ENCODE measurements around the gene LIME1.

LIME1 gene

GRCh38 chr20:63744574-63745423, 8.3 kb downstream of the LIME1 start:
- Histone ChIP-seq H3K18ac (ENCODE audit: low read depth in 1 of 2, low read length in 2 of 2) (no peak overlapping the region), H3K14ac (ENCODE audit: low read length in 2 of 2) (no peak overlapping the region), H4K91ac (ENCODE audit: low read length) (no peak overlapping the region), H3K36me3 (ENCODE audit: control insufficient read depth in 1 of 2, insufficient read depth in 2 of 2, low read depth in 1 of 2, low read length in 2 of 2) (peaks cover 21 to 58% of the 10 kb centered on the region in 2 experiments), H3K23ac (ENCODE audit: low read length in 2 of 2) (no peak overlapping the region), H2AFZ (ENCODE audit: low read depth, low read length) (no peak overlapping the region), H2BK5ac (ENCODE audit: low read depth, low read length, poor library complexity, severe bottlenecking) (no peak overlapping the region), H3K27me3 (ENCODE audit: control insufficient read depth in 1 of 2, insufficient read depth in 1 of 2, low read length in 2 of 2) (no peaks in the 10 kb centered on the region), H3K4ac (ENCODE audit: low read depth in 1 of 2, low read length in 2 of 2) (no peak overlapping the region), H2BK15ac (ENCODE audit: low read depth, poor library complexity, severe bottlenecking) (no peak overlapping the region), H3K4me2 (ENCODE audit: low read length, poor library complexity, severe bottlenecking) (no peak overlapping the region), H3K79me1 (replicated peaks; ENCODE audit: low read length, poor library complexity, severe bottlenecking) (peaks cover 10% of the 10 kb centered on the region), H3K9me3 (ENCODE audit: control insufficient read depth, low read length) (no peaks in the 10 kb centered on the region), H4K8ac (ENCODE audit: low read length) (no peak overlapping the region), H3K4me1 (ENCODE audit: control insufficient read depth, insufficient read depth, low read depth, low read length) (peaks cover 17% of the 10 kb centered on the region), H3K9ac (ENCODE audit: low read length) (no peak overlapping the region), H3K27ac (ENCODE audit: low read length, poor library complexity, severe bottlenecking) (no peak overlapping the region), H2BK120ac (ENCODE audit: low read depth, low read length) (no peak overlapping the region), H3K4me3 (ENCODE audit: insufficient read depth in 1 of 2, low read depth in 1 of 2, low read length in 2 of 2) (no peak overlapping the region), H2BK12ac (ENCODE audit: low read length in 2 of 2) (no peak overlapping the region), H2AK5ac (ENCODE audit: low read length, severe bottlenecking) (no peak overlapping the region)
- WGBS = 91% methylated on average over 25 of the region's 25 CpGs
- no peak for DNase-seq

- Histone ChIP-seq H2BK12ac (ENCODE audit: low read length in 2 of 2) (no peak overlapping the region), H3K23ac (ENCODE audit: low read length in 2 of 2) (no peak overlapping the region), H3K4ac (ENCODE audit: low read depth in 1 of 2, low read length in 2 of 2) (no peak overlapping the region), H3K79me1 (replicated peaks; ENCODE audit: low read length, poor library complexity, severe bottlenecking) (peaks cover 10% of the 10 kb centered on the region), H2BK5ac (ENCODE audit: low read depth, low read length, poor library complexity, severe bottlenecking) (no peak overlapping the region), H3K4me1 (ENCODE audit: control insufficient read depth, insufficient read depth, low read depth, low read length) (peaks cover 17% of the 10 kb centered on the region), H4K91ac (ENCODE audit: low read length) (no peak overlapping the region), H3K14ac (ENCODE audit: low read length in 2 of 2) (no peak overlapping the region), H3K36me3 (ENCODE audit: control insufficient read depth in 1 of 2, insufficient read depth in 2 of 2, low read depth in 1 of 2, low read length in 2 of 2) (peaks cover 21 to 62% of the 10 kb centered on the region in 2 experiments), H3K9ac (ENCODE audit: low read length) (no peak overlapping the region), H2BK120ac (ENCODE audit: low read depth, low read length) (no peak overlapping the region), H3K4me2 (ENCODE audit: low read length, poor library complexity, severe bottlenecking) (no peak overlapping the region), H3K27ac (ENCODE audit: low read length, poor library complexity, severe bottlenecking) (no peak overlapping the region), H2AFZ (ENCODE audit: low read depth, low read length) (no peak overlapping the region), H3K18ac (ENCODE audit: low read depth in 1 of 2, low read length in 2 of 2) (no peak overlapping the region), H2AK5ac (ENCODE audit: low read length, severe bottlenecking) (no peak overlapping the region), H2BK15ac (ENCODE audit: low read depth, poor library complexity, severe bottlenecking) (no peak overlapping the region), H3K9me3 (ENCODE audit: control insufficient read depth, low read length) (no peaks in the 10 kb centered on the region), H3K27me3 (ENCODE audit: control insufficient read depth in 1 of 2, insufficient read depth in 1 of 2, low read length in 2 of 2) (no peaks in the 10 kb centered on the region), H4K8ac (ENCODE audit: low read length) (no peak overlapping the region), H3K4me3 (ENCODE audit: insufficient read depth in 1 of 2, low read depth in 1 of 2, low read length in 2 of 2) (no peak overlapping the region)
- no peak for DNase-seq
- WGBS = 87% methylated on average over 15 of the region's 15 CpGs
Observed at GRCh38 chr20:63745424-63745805, 9.0 kb downstream of the LIME1 start.

GRCh38 chr20:63745961-63746731, 9.7 kb downstream of the LIME1 start:
- no peak overlapping the region for H2AK5ac ChIP-seq (ENCODE audit: low read length, severe bottlenecking)
- 95% methylated on average over 26 of the region's 26 CpGs for WGBS
- H4K8ac ChIP-seq (ENCODE audit: low read length) = no peak overlapping the region
- H4K91ac ChIP-seq (ENCODE audit: low read length) = no peak overlapping the region
- H2BK5ac ChIP-seq (ENCODE audit: low read depth, low read length, poor library complexity, severe bottlenecking) = no peak overlapping the region
- no peak overlapping the region for H2AFZ ChIP-seq (ENCODE audit: low read depth, low read length)
- no peaks in the 10 kb centered on the region for H3K9me3 ChIP-seq (ENCODE audit: control insufficient read depth, low read length)
- H3K4ac ChIP-seq (ENCODE audit: low read depth in 1 of 2, low read length in 2 of 2) = no peak overlapping the region
- no peak overlapping the region for H3K9ac ChIP-seq (ENCODE audit: low read length)
- no peak overlapping the region for H3K18ac ChIP-seq (ENCODE audit: low read depth in 1 of 2, low read length in 2 of 2)
- H3K14ac ChIP-seq (ENCODE audit: low read length in 2 of 2) = no peak overlapping the region
- peaks cover 15% of the 10 kb centered on the region for H3K4me1 ChIP-seq (ENCODE audit: control insufficient read depth, insufficient read depth, low read depth, low read length)
- H3K4me2 ChIP-seq (ENCODE audit: low read length, poor library complexity, severe bottlenecking) = no peak overlapping the region
- H3K36me3 ChIP-seq (ENCODE audit: control insufficient read depth in 1 of 2, insufficient read depth in 2 of 2, low read depth in 1 of 2, low read length in 2 of 2) = peaks cover 21 to 64% of the 10 kb centered on the region in 2 experiments
- H3K27me3 ChIP-seq (ENCODE audit: control insufficient read depth in 1 of 2, insufficient read depth in 1 of 2, low read length in 2 of 2) = no peaks in the 10 kb centered on the region
- no peak overlapping the region for H3K4me3 ChIP-seq (ENCODE audit: insufficient read depth in 1 of 2, low read depth in 1 of 2, low read length in 2 of 2)
- no peak overlapping the region for H3K27ac ChIP-seq (ENCODE audit: low read length, poor library complexity, severe bottlenecking)
- H3K23ac ChIP-seq (ENCODE audit: low read length in 2 of 2) = no peak overlapping the region
- H2BK12ac ChIP-seq (ENCODE audit: low read length in 2 of 2) = no peak overlapping the region
- H2BK120ac ChIP-seq (ENCODE audit: low read depth, low read length) = no peak overlapping the region
- no peak for DNase-seq
- H3K79me1 ChIP-seq (replicated peaks; ENCODE audit: low read length, poor library complexity, severe bottlenecking) = peaks cover 10% of the 10 kb centered on the region
- no peak overlapping the region for H2BK15ac ChIP-seq (ENCODE audit: low read depth, poor library complexity, severe bottlenecking)

GRCh38 chr20:63746751-63747315, 10.4 kb downstream of the LIME1 start:
- Histone ChIP-seq H2BK5ac (ENCODE audit: low read depth, low read length, poor library complexity, severe bottlenecking) (no peak overlapping the region), H3K79me1 (replicated peaks; ENCODE audit: low read length, poor library complexity, severe bottlenecking) (peaks cover 6% of the 10 kb centered on the region), H3K23ac (ENCODE audit: low read length in 2 of 2) (no peak overlapping the region), H3K9me3 (ENCODE audit: control insufficient read depth, low read length) (no peaks in the 10 kb centered on the region), H3K27ac (ENCODE audit: low read length, poor library complexity, severe bottlenecking) (no peak overlapping the region), H4K91ac (ENCODE audit: low read length) (no peak overlapping the region), H2BK12ac (ENCODE audit: low read length in 2 of 2) (no peak overlapping the region), H4K8ac (ENCODE audit: low read length) (no peak overlapping the region), H3K36me3 (ENCODE audit: control insufficient read depth in 1 of 2, insufficient read depth in 2 of 2, low read depth in 1 of 2, low read length in 2 of 2) (peaks cover 17 to 62% of the 10 kb centered on the region in 2 experiments), H3K18ac (ENCODE audit: low read depth in 1 of 2, low read length in 2 of 2) (no peak overlapping the region), H3K14ac (ENCODE audit: low read length in 2 of 2) (no peak overlapping the region), H3K4me1 (ENCODE audit: control insufficient read depth, insufficient read depth, low read depth, low read length) (peaks cover 8% of the 10 kb centered on the region), H3K4me3 (ENCODE audit: insufficient read depth in 1 of 2, low read depth in 1 of 2, low read length in 2 of 2) (no peak overlapping the region), H3K9ac (ENCODE audit: low read length) (no peak overlapping the region), H3K4me2 (ENCODE audit: low read length, poor library complexity, severe bottlenecking) (no peak overlapping the region), H3K27me3 (ENCODE audit: control insufficient read depth in 1 of 2, insufficient read depth in 1 of 2, low read length in 2 of 2) (no peaks in the 10 kb centered on the region), H2BK120ac (ENCODE audit: low read depth, low read length) (no peak overlapping the region), H2BK15ac (ENCODE audit: low read depth, poor library complexity, severe bottlenecking) (no peak overlapping the region), H2AFZ (ENCODE audit: low read depth, low read length) (no peak overlapping the region), H2AK5ac (ENCODE audit: low read length, severe bottlenecking) (no peak overlapping the region), H3K4ac (ENCODE audit: low read depth in 1 of 2, low read length in 2 of 2) (no peak overlapping the region)
- DNase-seq = no peak
- 93% methylated on average over 43 of the region's 47 CpGs for WGBS

Data from mesenchymal stem cell (in vitro differentiated cells and primary cell).